ENCODE measurements around the gene DNAH17.
A peak's percentile ranks its signal among the peaks of the same experiment; 100 is the strongest.

The DNAH17 gene

DNA sequence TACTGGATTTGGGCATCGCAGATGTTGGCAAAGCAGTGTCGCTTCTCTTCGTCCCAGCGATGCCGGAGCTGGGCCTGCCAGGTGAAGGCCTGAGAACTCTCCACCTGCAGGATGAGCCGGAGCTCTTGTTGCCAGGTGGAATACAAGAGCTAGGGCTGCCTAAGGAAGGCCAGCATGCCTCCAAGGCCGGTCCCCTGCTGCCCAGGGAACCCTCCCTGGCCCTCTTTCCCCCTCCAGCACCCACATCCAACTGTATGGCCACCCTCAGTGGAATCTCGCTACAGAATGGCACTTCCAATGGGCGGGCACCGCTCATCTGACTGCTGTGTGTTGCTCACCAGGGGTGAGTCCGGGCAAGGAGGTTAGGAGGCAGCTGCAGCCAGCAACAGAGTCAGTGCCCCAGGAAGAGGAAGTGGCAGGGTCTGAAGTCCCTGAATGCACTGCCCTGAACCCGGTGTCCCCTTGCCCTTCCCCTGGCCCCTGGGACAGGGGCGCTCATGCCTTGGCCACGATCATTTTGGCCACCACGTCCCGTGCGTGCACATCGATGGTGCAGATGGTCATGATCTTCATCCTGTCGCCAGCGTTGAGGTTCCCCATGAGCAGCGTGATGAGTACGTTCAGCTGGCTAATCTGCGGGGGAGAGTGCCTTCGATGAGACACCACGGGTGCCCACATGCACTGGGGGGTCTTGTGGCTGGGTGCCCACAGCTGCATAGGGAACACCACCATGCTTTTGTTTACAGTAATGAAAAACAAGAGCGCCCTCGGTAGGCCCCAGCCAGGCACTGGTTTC lies 75.8 kb downstream of the DNAH17 start (continued):
- TF ChIP-seq ZNF785 (tag by site-specific recombination; IDR thresholded peaks at IDR 0.05) = no peak
- TF ChIP-seq ZNF621 (tag by site-specific recombination; IDR thresholded peaks at IDR 0.05) = no peak
- no peak for TF ChIP-seq MEIS1 (CRISPR knock-in tag; IDR thresholded peaks at IDR 0.05; ENCODE audit: borderline replicate concordance)
- TF ChIP-seq ZSCAN16 (tag by site-specific recombination; IDR thresholded peaks at IDR 0.05) = no peak
- no peak for TF ChIP-seq ZNF747 (tag by site-specific recombination; IDR thresholded peaks at IDR 0.05)
- TF ChIP-seq, protein P1, sequence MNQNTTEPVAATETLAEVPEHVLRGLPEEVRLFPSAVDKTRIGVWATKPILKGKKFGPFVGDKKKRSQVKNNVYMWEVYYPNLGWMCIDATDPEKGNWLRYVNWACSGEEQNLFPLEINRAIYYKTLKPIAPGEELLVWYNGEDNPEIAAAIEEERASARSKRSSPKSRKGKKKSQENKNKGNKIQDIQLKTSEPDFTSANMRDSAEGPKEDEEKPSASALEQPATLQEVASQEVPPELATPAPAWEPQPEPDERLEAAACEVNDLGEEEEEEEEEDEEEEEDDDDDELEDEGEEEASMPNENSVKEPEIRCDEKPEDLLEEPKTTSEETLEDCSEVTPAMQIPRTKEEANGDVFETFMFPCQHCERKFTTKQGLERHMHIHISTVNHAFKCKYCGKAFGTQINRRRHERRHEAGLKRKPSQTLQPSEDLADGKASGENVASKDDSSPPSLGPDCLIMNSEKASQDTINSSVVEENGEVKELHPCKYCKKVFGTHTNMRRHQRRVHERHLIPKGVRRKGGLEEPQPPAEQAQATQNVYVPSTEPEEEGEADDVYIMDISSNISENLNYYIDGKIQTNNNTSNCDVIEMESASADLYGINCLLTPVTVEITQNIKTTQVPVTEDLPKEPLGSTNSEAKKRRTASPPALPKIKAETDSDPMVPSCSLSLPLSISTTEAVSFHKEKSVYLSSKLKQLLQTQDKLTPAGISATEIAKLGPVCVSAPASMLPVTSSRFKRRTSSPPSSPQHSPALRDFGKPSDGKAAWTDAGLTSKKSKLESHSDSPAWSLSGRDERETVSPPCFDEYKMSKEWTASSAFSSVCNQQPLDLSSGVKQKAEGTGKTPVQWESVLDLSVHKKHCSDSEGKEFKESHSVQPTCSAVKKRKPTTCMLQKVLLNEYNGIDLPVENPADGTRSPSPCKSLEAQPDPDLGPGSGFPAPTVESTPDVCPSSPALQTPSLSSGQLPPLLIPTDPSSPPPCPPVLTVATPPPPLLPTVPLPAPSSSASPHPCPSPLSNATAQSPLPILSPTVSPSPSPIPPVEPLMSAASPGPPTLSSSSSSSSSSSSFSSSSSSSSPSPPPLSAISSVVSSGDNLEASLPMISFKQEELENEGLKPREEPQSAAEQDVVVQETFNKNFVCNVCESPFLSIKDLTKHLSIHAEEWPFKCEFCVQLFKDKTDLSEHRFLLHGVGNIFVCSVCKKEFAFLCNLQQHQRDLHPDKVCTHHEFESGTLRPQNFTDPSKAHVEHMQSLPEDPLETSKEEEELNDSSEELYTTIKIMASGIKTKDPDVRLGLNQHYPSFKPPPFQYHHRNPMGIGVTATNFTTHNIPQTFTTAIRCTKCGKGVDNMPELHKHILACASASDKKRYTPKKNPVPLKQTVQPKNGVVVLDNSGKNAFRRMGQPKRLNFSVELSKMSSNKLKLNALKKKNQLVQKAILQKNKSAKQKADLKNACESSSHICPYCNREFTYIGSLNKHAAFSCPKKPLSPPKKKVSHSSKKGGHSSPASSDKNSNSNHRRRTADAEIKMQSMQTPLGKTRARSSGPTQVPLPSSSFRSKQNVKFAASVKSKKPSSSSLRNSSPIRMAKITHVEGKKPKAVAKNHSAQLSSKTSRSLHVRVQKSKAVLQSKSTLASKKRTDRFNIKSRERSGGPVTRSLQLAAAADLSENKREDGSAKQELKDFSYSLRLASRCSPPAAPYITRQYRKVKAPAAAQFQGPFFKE (tag by site-specific recombination; IDR thresholded peaks at IDR 0.05; ENCODE audit: borderline replicate concordance) = no peak
- TF ChIP-seq ZFP69B (tag by site-specific recombination; IDR thresholded peaks at IDR 0.05) = no peak
- TF ChIP-seq ZNF791 (tag by site-specific recombination; IDR thresholded peaks at IDR 0.05) = no peak

DNA sequence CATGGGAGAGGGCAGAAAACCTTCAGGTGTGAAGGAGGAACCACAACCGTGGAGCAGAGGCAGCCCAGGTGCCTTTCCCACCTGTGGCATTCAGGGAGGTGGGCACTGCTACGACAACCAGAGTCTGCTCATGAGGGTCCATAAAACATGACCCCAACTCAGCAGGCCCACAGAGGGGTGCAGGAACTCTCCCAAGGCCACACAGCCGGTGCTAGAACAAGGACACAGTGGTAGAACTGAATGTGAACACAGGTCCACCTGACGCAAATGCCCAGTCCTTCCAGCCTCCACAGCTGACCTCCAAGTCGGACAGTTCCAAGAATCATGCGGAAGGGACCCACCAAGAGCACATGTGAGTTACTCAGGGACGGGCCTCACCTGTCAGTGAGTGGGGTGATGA lies 76.4 kb downstream of the DNAH17 start:
- Histone ChIP-seq H3K36me3 (ENCODE audit: control insufficient read depth in 2 of 2, insufficient read depth in 1 of 2, low read length in 2 of 2) (no peaks in the 10 kb centered on the region), H3K4me1 (ENCODE audit: control insufficient read depth, insufficient read depth, low read length) (no peaks in the 10 kb centered on the region)
- POLR2A ChIA-PET = interaction anchor here (0.6 kb wide), 1 partner anchor 8 kb away, joined by 3 read pairs; no protein-coding TSS in a partner anchor

DNA sequence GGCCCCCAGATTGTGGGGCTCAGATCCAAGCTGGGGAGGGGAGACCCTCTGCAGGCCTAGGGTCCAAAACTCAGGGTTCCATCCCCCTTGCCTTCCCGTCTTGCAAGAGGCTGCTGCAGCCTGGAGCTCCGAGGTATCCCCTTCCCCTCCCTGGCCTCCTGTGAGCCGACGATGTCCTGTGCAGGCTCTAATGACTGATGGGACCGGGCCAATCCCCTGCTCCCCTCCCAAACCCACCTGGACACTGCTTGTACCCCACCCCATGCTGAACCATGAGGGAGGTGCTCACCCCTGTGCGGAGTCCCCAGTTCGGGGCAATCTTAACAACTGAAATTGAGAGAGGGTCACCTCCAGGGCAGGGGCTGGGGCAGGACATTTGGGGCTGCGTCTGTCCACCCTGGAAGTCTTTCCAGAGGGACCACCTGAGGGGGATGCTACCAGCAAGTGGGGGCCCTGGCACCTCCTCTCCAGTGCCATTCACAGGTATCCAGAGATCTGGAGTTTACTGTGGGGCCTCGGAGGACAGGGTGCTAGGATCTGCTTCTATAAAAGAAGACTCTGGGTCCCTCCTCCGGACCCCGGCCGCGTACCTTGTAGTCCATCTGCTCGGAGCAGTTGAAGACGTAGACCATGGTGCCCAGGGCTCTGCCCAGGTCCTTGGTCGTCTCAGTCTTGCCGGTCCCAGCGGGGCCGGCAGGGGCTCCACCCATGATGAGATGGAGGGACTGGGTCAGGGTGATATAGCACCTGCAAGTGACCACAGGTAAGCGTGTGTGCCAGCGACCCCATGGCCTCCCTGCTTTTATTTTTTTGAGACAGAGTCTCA lies 77.3 kb downstream of the DNAH17 start:
- POLR2A ChIA-PET = no interaction called here

More for the DNA sequence above, 76.4 kb downstream of the DNAH17 start:
- no peak overlapping the region for H3K27ac ChIP-seq (ENCODE audit: extremely low read depth, low read depth, low read length)
- peak; percentile 87 for TF ChIP-seq SCRT2 (tag by site-specific recombination; IDR thresholded peaks at IDR 0.05)
- no peak for TF ChIP-seq ZSCAN16 (tag by site-specific recombination; IDR thresholded peaks at IDR 0.05)
- no peak overlapping the region for H3K4me3 ChIP-seq (ENCODE audit: low read depth, low read length)
- no peaks in the 10 kb centered on the region for H3K9me3 ChIP-seq (ENCODE audit: control insufficient read depth, insufficient read depth, low read depth, low read length)
- CTCF ChIA-PET = interaction anchor here (1.8 kb wide), 1 partner anchor 207 kb away, joined by 12 read pairs; no protein-coding TSS in a partner anchor

DNA sequence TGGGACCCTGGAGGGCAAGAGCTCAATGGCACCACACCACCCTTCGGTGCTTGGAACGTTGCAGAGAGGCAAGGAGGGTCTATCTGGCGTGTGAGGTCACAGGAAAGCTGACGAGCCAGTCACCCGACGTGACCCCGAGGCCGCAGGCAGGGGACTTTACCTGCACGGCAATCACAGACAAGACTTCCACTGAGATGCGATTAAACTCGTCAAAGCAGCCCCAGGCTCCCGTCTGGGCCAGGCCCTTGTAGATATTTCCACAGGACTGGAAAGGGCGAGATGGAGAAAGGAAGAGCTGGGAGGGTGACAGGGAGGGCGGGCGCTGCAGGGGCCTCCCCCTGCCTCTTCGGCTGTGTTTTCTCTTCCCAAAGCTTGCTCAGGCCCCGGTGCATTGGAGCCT lies 78.3 kb downstream of the DNAH17 start:
- CTCF ChIA-PET = interaction anchor here (0.5 to 4.0 kb wide), 4 partner anchors 10 to 211 kb away, joined by 3 to 157 read pairs (median 16); no protein-coding TSS in a partner anchor
- H3K4me3 ChIP-seq (ENCODE audit: low read depth, low read length) = no peak overlapping the region
- no peaks in the 10 kb centered on the region for H3K36me3 ChIP-seq (ENCODE audit: control insufficient read depth in 2 of 2, insufficient read depth in 1 of 2, low read length in 2 of 2)
- no peak overlapping the region for H3K27ac ChIP-seq (ENCODE audit: extremely low read depth, low read depth, low read length)
- H3K9me3 ChIP-seq (ENCODE audit: control insufficient read depth, insufficient read depth, low read depth, low read length) = no peaks in the 10 kb centered on the region
- POLR2A ChIA-PET = interaction anchor here (0.6 kb wide), 1 partner anchor 95 kb away, joined by 8 read pairs; no protein-coding TSS in a partner anchor
- H3K4me1 ChIP-seq (ENCODE audit: control insufficient read depth, insufficient read depth, low read length) = no peaks in the 10 kb centered on the region
- TF ChIP-seq, protein P2, sequence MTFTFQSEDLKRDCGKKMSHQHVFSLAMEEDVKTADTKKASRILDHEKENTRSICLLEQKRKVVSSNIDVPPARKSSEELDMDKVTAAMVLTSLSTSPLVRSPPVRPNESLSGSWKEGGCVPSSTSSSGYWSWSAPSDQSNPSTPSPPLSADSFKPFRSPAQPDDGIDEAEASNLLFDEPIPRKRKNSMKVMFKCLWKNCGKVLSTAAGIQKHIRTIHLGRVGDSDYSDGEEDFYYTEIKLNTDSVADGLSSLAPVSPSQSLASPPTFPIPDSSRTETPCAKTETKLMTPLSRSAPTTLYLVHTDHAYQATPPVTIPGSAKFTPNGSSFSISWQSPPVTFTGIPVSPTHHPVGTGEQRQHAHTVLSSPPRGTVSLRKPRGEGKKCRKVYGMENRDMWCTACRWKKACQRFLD (tag by site-specific recombination; IDR thresholded peaks at IDR 0.05) = no peak

More for the DNA sequence above, 77.3 kb downstream of the DNAH17 start:
- Histone ChIP-seq H3K4me3 (ENCODE audit: low read depth, low read length) (no peak overlapping the region), H3K4me1 (ENCODE audit: control insufficient read depth, insufficient read depth, low read length) (no peaks in the 10 kb centered on the region), H3K36me3 (ENCODE audit: control insufficient read depth in 2 of 2, insufficient read depth in 1 of 2, low read length in 2 of 2) (no peaks in the 10 kb centered on the region), H3K9me3 (ENCODE audit: control insufficient read depth, insufficient read depth, low read depth, low read length) (no peaks in the 10 kb centered on the region), H3K27ac (ENCODE audit: extremely low read depth, low read depth, low read length) (no peak overlapping the region)
- CTCF ChIA-PET = interaction anchor here (4.0 kb wide), 1 partner anchor 210 kb away, joined by 157 read pairs; no protein-coding TSS in a partner anchor
- no peak for TF ChIP-seq ZNF654 (tag by site-specific recombination; IDR thresholded peaks at IDR 0.05; ENCODE audit: low read depth)

Data from HEK293 (cell line).